Measurements from ENCODE around the gene NMNAT1.
A peak's percentile ranks its signal among the peaks of the same experiment; 100 is the strongest.
"Not testable (repeated sequence)": the region's sequence is repeated elsewhere in the genome, so short reads cannot be mapped to it uniquely, and the experiment has no call there.

The NMNAT1 gene

DNA sequence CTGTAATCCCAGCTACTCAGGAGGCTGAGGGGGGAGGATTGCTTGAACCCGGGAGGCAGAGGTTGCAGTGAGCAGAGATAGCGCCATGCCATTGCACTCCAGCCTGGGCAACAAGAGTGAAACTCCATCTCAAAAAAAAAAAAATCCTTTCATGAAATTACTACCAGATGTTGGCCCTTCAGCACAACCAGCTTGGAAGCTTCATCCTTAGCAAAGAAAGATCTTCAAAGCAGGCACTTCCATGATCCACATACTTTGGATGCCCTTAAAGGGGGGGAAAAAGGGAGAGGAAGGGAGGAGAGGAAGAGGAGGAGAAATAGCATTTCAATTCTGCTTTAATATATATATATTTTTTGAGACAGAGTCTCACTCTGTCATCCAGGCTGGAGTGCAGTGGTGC, 77.4 kb downstream of the NMNAT1 start:
- DNase-seq, result not testable (repeated sequence)

DNA sequence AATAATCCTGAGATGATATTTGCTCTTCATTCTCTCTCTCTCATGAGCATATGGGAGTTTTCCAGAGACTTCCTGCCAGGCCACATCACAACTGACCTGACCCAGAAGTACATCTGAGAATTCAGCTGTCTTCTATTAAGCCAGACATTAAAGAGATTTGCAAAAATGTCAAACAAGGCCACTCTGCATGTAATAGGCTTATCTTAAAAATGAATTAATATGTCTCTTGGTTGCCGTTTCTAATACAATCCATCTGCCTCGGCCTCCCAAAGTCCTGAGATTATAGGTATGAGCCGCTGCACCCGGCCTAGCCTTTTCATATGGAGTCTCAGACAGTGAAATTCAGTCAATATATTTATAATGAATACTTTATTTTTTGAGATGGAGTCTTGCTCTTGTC, 78.7 kb downstream of the NMNAT1 start:
- not testable (repeated sequence) for DNase-seq

DNA sequence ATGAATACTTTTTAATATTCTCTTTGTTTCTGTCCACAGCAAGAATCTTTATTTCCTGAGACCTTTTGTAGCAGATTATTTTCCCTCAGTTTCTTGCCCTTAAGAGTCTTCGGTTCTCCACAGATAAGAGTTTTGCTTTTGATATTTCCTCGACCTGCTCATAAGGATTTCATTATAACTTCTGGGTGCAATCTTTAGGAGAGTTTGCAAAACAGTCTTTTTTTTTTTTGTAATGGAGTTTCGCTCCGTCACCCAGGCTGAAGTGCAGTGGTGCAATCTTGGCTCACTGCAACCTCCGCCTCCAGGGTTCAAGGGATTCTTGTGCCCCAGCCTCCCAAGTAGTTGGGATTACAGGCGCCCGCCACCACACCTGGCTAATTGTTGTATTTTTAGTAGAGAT, 79.4 kb downstream of the NMNAT1 start:
- no peak for DNase-seq

DNA sequence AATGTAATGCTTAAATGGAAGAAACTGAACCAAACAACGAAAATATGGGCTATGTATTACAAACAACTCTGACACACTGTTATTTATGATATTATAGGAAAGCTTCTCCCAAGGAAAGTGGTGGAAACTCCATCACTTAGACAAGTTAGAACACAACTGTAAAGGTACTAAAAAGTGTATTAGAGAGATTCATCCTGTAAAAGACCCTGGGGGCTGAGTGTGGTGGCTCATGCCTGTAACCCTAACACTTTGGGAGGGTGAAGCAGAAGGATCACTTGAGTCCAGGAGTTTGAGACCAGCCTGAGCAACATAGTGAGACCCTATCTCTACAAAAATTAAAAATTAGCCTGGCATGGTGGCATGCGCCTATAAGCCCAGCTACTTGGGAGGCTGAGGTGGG, 82.1 kb downstream of the NMNAT1 start:
- DNase-seq, result no peak

DNA sequence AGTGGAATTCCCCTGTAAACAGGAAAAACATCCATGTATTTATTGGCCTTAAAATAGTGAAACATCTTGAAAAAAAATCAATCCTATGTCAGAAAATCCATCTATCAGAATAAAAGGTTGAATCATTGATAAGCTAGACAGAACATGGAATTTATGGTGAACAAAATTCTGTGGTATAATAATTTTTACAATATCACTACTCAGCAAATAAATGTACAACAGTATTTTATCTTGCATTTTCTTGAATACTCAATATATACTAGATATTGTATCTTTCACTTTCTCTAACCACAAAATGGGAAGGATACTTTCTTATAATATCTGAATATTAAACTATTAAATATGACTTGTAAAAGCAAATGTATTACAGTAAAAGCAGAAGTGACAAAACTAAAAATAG, 83.8 kb downstream of the NMNAT1 start:
- no peak for DNase-seq

DNA sequence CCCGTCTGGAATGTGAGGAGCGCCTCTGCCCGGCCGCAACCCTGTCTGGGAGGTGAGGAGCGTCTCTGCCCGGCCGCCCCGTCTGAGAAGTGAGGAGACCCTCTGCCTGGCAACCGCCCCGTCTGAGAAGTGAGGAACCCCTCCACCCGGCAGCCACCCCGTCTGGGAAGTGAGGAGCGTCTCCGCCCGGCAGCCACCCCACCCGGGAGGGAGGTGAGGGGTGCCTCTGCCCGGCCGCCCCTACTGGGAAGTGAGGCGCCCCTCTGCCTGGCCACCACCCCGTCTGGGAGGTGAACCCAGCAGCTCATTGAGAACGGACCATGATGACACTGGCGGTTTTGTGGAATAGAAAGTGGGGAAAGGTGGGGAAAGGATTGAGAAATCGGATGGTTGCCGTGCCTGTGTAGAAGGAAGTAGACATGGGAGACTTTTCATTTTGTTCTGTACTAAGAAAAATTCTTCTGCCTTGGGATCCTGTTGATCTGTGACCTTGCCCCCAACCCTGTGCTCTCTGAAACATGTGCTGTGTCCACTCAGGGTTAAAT, 85.8 kb downstream of the NMNAT1 start:
- not testable (repeated sequence) for DNase-seq

DNA sequence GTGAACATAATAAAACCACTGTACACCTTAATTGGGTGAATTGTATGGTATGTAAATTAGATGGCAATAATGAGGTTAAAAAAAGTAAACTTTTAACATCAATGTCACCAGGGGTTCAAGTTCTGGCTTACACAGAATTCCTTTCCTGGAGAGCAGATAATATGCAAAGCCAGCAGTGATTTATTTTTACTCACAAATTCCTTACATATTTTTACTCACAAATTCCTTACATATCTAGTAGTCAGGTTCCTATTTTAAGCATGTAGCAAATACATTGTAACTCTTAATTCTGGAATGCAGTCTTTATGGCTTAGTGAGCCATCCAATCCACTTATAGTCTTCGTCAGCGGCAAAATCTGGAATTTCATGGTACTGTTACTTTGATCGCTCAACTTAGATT, 88.2 kb downstream of the NMNAT1 start:
- DNase-seq, result no peak

DNA sequence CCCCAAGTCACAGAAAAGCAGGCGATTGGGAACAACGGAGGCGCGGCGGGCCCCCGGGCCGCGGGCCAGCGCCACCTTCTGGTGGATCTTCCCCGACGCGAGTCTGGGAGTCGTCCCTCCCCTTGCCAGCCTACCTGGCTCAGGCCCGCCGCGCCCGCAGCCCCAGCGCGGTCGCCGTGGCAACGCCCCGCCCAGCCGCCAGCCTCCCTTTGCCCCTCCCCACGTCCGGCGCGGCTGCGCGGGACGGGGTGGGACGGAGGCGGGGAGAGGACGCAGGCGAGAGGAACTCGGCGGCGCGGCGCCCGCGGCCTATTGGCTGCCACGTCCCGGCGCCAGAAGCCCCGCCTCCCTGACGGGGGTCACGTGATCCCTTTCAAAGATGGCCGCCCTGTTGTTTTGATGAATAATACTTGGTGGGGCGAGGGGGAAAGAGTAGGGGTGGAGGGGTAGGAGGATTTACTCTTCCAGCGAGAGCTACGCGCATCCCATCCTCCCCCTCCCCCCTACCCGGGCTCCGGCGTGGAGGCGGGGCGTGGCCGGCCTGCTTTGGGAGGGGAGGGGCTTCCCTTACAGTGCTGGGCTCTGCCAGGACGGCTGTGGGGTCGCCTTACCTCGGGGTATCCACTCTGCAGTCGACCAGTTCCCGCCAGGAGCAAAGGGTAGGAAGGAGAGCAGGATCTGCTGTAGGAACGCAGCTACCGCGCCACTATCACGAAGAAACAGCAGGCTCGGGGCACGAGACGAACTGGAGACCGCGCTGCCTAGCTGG, 89.5 kb downstream of the NMNAT1 start, which contains the start of gene UBE4B:
TSS of gene UBE4B (plus strand) at position 369 of the 769 bp plus-strand sequence. CDS start 713 bp downstream, outside the sequence.
- peak; percentile 99 for DNase-seq

DNA sequence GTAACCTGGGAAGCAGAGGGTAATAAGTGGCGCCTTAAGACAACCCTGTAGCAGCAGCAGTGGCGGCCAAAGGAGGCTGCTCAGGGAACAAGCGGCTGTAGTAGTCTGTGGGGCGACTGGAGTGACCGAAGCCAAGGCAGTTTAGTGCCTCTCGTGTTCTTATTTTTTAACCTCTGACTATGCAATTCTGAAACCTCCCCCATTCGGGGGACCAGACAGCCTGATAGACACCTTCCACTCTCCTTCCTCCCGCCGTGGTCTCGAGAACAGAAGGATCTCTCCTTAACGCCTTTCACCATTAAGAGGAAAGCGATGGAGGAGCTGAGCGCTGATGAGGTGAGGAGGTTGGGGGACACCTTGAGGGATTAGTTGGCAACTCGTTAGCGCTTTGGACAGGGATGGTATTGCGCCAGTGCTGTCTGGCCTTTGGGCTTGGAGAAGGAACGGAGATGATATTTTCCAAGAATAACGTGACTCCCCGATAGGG, 90.1 kb downstream of the NMNAT1 start:
- peak; percentile 32 for DNase-seq

Measured in NCI-H1105 (cell line).